Measurements from ENCODE around the gene ADAMTS17.

ADAMTS17 gene

GRCh38 chr15:99989095-99989494 is 352.7 kb downstream of the ADAMTS17 start:
- no peak for DNase-seq (ENCODE audit: low read depth)
- TF ChIP-seq, protein P1, sequence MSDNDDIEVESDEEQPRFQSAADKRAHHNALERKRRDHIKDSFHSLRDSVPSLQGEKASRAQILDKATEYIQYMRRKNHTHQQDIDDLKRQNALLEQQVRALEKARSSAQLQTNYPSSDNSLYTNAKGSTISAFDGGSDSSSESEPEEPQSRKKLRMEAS (IDR thresholded peaks at IDR 0.05; ENCODE audit: low read depth, low read length) = no peak
- TF ChIP-seq POLR2A (IDR thresholded peaks at IDR 0.05; ENCODE audit: extremely low read depth, insufficient read length) = no peak
- TF ChIP-seq, protein P2, sequence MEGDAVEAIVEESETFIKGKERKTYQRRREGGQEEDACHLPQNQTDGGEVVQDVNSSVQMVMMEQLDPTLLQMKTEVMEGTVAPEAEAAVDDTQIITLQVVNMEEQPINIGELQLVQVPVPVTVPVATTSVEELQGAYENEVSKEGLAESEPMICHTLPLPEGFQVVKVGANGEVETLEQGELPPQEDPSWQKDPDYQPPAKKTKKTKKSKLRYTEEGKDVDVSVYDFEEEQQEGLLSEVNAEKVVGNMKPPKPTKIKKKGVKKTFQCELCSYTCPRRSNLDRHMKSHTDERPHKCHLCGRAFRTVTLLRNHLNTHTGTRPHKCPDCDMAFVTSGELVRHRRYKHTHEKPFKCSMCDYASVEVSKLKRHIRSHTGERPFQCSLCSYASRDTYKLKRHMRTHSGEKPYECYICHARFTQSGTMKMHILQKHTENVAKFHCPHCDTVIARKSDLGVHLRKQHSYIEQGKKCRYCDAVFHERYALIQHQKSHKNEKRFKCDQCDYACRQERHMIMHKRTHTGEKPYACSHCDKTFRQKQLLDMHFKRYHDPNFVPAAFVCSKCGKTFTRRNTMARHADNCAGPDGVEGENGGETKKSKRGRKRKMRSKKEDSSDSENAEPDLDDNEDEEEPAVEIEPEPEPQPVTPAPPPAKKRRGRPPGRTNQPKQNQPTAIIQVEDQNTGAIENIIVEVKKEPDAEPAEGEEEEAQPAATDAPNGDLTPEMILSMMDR (IDR thresholded peaks at IDR 0.05; ENCODE audit: low read depth, low read length) = no peak
- no peak for TF ChIP-seq MYC (IDR thresholded peaks at IDR 0.05; ENCODE audit: low read depth, low read length)
- no peak overlapping the region for H3K4me3 ChIP-seq (ENCODE audit: low read depth, low read length)

DNA sequence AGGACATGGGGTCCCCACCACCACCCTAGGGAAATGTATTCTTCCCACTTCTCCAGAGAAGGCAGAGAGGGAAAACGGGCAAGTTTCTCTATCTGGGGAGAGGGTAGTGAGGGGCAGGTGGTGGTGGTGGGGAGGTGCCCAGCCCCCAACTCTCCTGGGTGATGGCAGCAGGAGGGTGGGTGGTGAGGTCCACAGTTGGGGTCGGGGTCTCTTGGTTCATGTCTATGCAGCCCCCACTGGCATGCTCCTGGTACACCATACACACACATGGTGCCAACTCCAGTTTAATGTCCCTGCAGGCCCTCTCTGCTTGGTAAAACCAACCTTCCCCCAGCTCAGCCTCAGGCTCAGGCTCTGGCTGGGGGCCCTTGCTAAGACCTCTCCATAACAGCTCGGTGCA is 354.1 kb downstream of the ADAMTS17 start:
- TF ChIP-seq MYC (IDR thresholded peaks at IDR 0.05; ENCODE audit: low read depth, low read length) = no peak
- TF ChIP-seq, protein P1 (IDR thresholded peaks at IDR 0.05; ENCODE audit: low read depth, low read length) = no peak
- TF ChIP-seq, protein P2 (IDR thresholded peaks at IDR 0.05; ENCODE audit: low read depth, low read length) = no peak
- no peak for TF ChIP-seq POLR2A (IDR thresholded peaks at IDR 0.05; ENCODE audit: extremely low read depth, insufficient read length)

GRCh38 chr15:99987119-99987506 is 354.7 kb downstream of the ADAMTS17 start:
- no peak overlapping the region for H3K4me3 ChIP-seq (ENCODE audit: low read depth, low read length)
- TF ChIP-seq MYC (IDR thresholded peaks at IDR 0.05; ENCODE audit: low read depth, low read length) = no peak
- TF ChIP-seq POLR2A (IDR thresholded peaks at IDR 0.05; ENCODE audit: extremely low read depth, insufficient read length) = no peak
- TF ChIP-seq, protein P1 (IDR thresholded peaks at IDR 0.05; ENCODE audit: low read depth, low read length) = no peak
- TF ChIP-seq, protein P2 (IDR thresholded peaks at IDR 0.05; ENCODE audit: low read depth, low read length) = no peak
- DNase-seq (ENCODE audit: low read depth) = no peak

More for the DNA sequence above, 354.1 kb downstream of the ADAMTS17 start:
- H3K4me3 ChIP-seq (ENCODE audit: low read depth, low read length) = no peak overlapping the region
- DNase-seq (ENCODE audit: low read depth) = no peak

GRCh38 chr15:99986297-99987118 is 355.3 kb downstream of the ADAMTS17 start:
- H3K4me3 ChIP-seq (ENCODE audit: low read depth, low read length) = no peak overlapping the region
- TF ChIP-seq, protein P2 (IDR thresholded peaks at IDR 0.05; ENCODE audit: low read depth, low read length) = no peak
- no peak for TF ChIP-seq MYC (IDR thresholded peaks at IDR 0.05; ENCODE audit: low read depth, low read length)
- TF ChIP-seq, protein P1 (IDR thresholded peaks at IDR 0.05; ENCODE audit: low read depth, low read length) = no peak
- TF ChIP-seq POLR2A (IDR thresholded peaks at IDR 0.05; ENCODE audit: extremely low read depth, insufficient read length) = no peak
- peak; percentile 73 for DNase-seq (ENCODE audit: low read depth)

- H3K4me3 ChIP-seq (ENCODE audit: low read depth, low read length) = no peak overlapping the region
- TF ChIP-seq MYC (IDR thresholded peaks at IDR 0.05; ENCODE audit: low read depth, low read length) (no peak), POLR2A (IDR thresholded peaks at IDR 0.05; ENCODE audit: extremely low read depth, insufficient read length) (no peak)
- TF ChIP-seq, protein P2 (IDR thresholded peaks at IDR 0.05; ENCODE audit: low read depth, low read length) = no peak
- TF ChIP-seq, protein P1 (IDR thresholded peaks at IDR 0.05; ENCODE audit: low read depth, low read length) = no peak
- no peak for DNase-seq (ENCODE audit: low read depth)
Observed at GRCh38 chr15:99985878-99986277, 355.9 kb downstream of the ADAMTS17 start.
